SIG-M5 treated with dmso at 0.1 percent for 504 hours (cell line): ENCODE measurements around the gene KCNA2.

ENCODE experiments used
- DNase-seq: peaks from one replicate; lab custom pipeline; 2025; ENCODE audit not compliant: unreplicated experiment; lab: John Stamatoyannopoulos, UW

Gene KCNA2

GRCh38 chr1:110605901-110606656 is at the start of gene KCNA2:
Gene KCNA2, minus strand, starts transcription at chr1:110606358. Its CDS starts 1,576 bp downstream, at chr1:110604782.
- DNase-seq: no peak

- DNase-seq: no peak
Measured at GRCh38 chr1:110650609-110651008, 44.5 kb upstream of the KCNA2 start.

- no peak for DNase-seq
Measured at GRCh38 chr1:110648417-110648816, 42.3 kb upstream of the KCNA2 start.

GRCh38 chr1:110647254-110647891 is 41.2 kb upstream of the KCNA2 start:
- peak; percentile 80 for DNase-seq

- DNase-seq: peak; percentile 91
Measured at GRCh38 chr1:110645821-110646735, 39.9 kb upstream of the KCNA2 start.

GRCh38 chr1:110645211-110645610 is 39.1 kb upstream of the KCNA2 start:
- DNase-seq: no peak

- peak; percentile 84 for DNase-seq
Measured at GRCh38 chr1:110643879-110644472, 37.8 kb upstream of the KCNA2 start.

GRCh38 chr1:110639724-110640386 is 33.7 kb upstream of the KCNA2 start:
- no peak for DNase-seq

GRCh38 chr1:110638556-110638955 is 32.4 kb upstream of the KCNA2 start:
- no peak for DNase-seq

GRCh38 chr1:110638058-110638457 is 31.9 kb upstream of the KCNA2 start:
- DNase-seq: no peak

GRCh38 chr1:110637475-110637874 is 31.3 kb upstream of the KCNA2 start:
- no peak for DNase-seq

GRCh38 chr1:110636149-110636935 is 30.2 kb upstream of the KCNA2 start:
- no peak for DNase-seq

- DNase-seq: no peak
Measured at GRCh38 chr1:110635434-110635833, 29.3 kb upstream of the KCNA2 start.

- no peak for DNase-seq
Measured at GRCh38 chr1:110634455-110635311, 28.5 kb upstream of the KCNA2 start.

- DNase-seq: no peak
Measured at GRCh38 chr1:110634086-110634454, 27.9 kb upstream of the KCNA2 start.

GRCh38 chr1:110633646-110634030 is 27.5 kb upstream of the KCNA2 start:
- DNase-seq: no peak

- no peak for DNase-seq
Measured at GRCh38 chr1:110631836-110632620, 25.9 kb upstream of the KCNA2 start.
